Effector CD8-positive, alpha-beta T cell (primary cell): ENCODE results near the gene EXO5.
"Not testable (repeated sequence)": the region's sequence is repeated elsewhere in the genome, so short reads cannot be mapped to it uniquely, and the experiment has no call there.

Experiments
- DNase-seq: peaks from one replicate; lab custom pipeline; 2025; lab: John Stamatoyannopoulos, UW
- total RNA-seq, 4 experiments: gene quantifications; one replicate each; lab custom pipeline; 2026; lab: John Stamatoyannopoulos, UW

Gene EXO5, protein sequence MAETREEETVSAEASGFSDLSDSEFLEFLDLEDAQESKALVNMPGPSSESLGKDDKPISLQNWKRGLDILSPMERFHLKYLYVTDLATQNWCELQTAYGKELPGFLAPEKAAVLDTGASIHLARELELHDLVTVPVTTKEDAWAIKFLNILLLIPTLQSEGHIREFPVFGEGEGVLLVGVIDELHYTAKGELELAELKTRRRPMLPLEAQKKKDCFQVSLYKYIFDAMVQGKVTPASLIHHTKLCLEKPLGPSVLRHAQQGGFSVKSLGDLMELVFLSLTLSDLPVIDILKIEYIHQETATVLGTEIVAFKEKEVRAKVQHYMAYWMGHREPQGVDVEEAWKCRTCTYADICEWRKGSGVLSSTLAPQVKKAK
- 17.3 to 31.3 (median 23.9) reads per million in 4 experiments for total RNA-seq

DNA sequence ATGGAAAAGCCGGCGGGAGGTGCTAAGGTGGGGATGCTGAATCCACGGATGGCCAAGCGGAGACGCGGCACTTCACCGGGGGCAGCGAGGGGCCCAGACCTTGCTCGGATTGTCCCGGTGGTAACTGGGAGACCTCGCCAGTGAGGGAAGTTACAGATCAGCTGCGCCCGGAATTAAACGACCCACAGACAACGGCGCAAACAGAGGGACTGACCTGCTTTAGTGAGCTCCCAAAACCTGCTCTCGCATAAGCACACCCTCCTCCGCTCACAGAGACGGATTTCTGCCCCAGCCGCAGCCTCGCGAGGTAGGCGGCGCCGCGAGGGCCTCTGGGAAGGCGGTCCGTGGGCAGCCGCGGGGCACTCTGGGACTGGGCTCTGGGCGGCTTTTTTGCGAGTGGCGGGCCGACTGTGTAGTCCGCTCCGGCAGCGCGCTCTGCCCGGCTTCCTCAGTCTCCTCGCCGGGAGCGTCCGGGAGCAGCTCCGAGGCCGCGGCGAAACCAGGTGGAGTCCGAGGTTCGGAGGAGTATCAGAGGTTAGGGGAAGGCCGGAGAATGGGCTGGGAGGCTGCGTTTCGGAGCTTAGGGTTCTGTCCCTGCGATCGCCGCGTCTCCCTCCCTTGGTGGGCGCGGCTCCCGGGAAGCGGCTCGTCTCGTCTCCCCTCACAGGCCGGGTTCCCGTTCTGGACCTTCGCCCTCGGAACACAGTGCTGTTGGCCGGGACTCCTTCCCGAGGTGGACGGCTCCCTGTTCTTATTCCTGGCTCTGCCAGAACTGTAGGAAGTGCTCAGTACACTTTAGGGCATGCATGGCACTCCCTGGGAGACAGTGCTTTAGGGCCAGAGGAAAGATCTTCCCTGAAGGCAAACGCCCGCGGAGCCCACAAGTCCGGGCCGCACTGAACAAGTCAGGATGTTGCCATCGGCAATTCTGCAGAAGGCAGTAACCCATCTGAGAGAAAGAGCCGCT is at the start of gene EXO5:
Gene EXO5 (plus strand): TSS at position 393 of the 967 bp plus-strand sequence. CDS start 5,778 bp downstream, outside the sequence.
- DNase-seq = peak; percentile 60

DNA sequence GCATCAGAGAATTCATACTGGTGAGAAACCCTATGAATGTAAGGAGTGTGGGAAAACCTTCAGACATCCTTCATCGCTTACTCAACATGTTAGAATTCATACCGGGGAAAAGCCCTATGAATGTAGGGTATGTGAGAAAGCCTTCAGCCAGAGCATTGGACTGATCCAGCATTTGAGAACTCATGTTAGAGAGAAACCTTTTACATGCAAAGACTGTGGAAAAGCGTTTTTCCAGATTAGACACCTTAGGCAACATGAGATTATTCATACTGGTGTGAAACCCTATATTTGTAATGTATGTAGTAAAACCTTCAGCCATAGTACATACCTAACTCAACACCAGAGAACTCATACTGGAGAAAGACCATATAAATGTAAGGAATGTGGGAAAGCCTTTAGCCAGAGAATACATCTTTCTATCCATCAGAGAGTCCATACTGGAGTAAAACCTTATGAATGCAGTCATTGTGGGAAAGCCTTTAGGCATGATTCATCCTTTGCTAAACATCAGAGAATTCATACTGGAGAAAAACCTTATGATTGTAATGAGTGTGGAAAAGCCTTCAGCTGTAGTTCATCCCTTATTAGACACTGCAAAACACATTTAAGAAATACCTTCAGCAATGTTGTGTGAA is 45.5 kb upstream of the EXO5 start:
- no peak for DNase-seq

DNA sequence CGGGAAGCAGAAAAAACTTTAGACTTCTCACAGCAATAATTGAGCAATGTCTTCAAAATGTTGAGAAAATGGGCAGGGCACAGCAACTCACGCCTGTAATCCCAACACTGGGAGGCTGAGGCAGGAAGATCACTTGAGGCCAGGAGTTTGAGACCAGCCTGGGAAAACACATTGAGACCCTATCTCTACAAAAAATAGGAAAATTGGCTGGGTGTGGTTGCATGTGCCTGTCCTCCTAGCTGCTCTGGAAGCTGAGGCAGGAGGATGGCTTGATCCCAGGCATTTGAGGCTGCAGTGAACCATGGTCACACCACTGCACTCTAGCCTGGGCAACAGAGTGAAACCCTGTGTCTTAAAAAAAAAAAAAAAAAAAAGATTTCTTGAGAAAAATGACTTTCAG is 39.2 kb upstream of the EXO5 start:
- DNase-seq = no peak

DNA sequence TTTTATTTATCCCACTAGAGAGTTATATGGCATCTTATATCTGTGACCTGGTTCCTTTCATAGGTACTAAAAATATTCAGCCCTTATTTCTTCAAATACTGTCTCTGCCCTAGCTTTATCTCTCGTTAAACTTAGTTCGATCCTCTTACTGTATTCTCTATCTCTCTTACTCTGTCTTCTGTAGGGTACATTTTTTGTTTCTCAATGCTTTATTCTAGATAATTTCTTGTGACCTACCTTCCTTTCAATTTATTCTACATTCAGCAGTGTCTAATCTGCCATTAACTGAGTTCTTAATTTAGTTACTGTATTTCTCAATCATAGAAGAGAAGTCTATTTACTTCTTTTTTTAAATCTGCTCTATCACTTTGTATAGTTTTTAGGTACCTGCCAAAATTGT is 33.3 kb upstream of the EXO5 start:
- DNase-seq = no peak

DNA sequence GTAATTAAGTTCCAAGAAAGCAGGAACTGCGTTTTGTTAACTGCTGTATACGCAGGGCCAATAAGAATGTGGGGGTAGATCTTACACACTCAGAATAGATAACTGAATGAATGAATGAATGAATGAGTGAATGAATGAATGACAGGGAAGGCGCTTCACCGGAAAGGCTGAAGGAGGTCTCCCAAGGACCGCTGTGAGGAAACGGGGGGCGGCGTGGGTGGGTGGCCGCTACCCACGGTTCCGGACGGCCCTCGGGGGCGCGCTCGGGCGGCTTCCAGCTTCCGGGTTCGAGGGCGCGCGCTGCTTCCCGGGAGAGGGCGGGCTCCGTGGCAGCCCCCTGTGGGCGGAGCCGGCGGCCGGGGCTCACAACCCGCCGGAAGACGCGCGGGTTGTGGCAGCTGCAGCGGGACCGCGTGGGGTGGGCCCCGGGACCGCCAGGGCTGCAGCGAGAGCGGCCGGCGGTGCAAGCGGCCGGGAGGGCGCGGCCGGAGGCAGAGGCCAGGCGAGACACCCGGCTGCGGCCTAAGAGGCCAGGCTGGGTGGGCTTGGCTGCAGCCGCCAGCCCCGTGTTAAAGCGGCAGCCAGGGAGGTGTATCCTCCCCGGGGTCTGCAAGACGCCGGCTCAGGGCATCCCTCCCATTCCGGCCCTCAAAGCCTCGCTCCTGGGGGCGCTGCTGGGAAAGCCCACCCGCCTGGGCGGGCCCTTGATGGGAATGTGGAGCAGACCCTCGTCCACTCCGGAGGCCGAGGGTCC is 31.5 kb upstream of the EXO5 start, which contains the start of gene ZFP69:
Gene ZFP69 (plus strand): TSS at position 367 of the 754 bp plus-strand sequence. CDS start 2,072 bp downstream, outside the sequence.
- peak; percentile 56 for DNase-seq

DNA sequence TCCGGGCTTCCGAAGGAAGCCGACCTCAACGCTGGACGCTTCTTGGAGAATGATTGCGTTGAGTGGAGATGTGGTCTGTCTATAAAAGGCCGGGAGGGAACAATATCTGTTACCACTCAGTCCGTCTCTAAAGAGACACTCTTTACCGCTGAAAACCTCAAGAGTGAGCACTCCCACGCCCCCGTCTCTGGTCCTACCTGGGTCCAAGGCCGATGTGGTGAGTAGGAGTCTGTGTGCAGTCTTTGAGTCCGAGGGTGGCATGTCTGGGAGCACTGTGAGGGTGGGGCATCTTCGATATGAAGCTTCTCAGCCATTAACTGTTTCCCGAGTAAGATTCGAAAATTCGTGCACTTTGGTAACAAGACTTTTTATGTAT is 30.9 kb upstream of the EXO5 start:
- DNase-seq = no peak

DNA sequence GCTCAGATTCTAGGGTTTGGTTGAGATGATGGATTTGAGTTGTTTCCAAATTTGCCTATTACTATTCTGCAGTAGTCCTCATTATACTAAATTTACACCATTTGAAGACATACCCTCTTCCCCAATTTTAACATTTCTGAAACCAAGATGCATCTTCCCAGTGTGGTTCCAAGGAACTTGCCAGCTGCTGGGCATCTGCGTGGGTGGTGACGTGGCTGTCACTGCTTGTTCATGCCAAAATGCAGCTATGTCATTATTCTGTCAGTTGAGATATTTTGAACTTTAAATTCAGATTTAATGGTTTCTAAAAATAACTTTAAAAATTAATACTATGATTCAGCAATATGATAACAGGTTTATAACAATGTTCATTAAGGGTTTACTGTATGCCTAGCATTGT is 30.3 kb upstream of the EXO5 start:
- no peak for DNase-seq

DNA sequence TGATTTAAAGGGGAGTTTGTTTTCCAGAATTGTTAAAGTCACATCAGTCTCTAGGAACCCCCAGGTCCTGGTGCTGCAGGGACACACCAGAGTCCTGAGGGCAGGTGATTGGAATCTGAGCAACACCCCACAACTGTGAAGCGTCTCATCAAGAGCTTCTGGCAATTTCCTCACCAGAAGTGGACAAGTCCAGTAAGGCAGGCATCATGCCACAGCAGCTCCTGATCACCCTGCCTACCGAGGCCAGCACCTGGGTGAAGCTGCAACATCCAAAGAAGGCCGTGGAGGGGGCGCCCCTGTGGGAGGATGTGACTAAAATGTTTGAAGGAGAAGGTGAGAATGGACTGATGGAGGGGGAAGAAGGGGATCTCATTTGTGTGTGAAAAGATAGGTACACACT is 29.4 kb upstream of the EXO5 start:
- DNase-seq = no peak

DNA sequence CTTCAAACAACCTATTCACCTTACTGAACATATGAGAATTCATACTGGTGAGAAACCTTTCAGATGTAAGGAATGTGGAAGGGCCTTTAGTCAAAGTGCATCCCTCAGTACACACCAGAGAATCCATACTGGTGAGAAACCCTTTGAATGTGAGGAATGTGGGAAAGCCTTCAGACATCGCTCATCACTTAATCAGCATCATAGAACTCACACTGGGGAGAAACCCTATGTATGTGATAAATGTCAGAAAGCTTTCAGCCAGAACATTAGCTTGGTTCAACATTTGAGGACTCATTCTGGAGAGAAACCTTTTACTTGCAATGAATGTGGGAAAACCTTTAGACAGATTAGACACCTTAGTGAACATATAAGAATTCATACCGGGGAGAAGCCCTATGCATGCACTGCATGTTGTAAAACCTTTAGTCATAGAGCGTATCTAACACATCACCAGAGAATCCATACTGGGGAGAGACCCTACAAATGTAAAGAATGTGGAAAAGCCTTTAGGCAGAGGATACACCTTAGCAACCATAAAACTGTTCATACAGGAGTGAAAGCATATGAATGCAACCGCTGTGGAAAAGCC is 13.2 kb upstream of the EXO5 start:
- DNase-seq = no peak

DNA sequence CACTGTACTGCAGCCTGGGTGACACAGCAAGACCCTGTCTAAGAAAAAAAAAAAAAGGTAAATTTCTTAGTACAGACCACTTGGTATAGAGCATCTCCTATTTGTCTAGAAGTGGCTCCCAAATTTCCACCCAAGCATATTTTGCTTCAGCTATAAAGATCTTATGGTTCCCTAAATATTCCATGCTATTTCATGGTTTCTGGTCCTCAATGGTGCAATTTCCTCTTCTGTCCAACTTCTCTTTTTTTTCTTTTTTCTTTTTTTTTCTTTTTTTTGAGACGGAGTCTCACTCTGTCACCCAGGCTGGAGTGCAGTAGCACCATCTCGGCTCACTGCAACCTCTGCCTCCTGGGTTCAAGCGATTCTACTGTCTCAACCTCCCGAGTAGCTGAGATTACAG is 5.9 kb upstream of the EXO5 start:
- not testable (repeated sequence) for DNase-seq

DNA sequence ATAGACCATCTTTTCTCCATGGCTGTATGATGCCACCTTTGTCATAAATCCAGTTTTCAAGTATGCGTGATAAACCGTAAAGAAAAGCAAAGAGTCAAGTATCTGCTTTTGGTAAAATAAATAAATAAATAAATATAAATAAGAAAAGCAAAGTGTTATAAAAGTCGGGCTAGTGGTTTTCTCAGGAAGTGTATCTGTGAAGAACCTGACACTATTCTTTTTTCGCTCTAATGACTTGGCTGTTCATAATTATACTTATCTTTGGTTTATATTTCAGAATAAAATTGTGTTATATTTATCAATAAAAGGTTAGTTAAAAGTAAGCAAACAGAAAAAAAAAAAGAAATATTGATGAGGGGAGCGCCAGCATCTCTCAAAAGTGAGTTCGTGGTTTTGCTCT is 594 bp upstream of the EXO5 start:
- no peak for DNase-seq

DNA sequence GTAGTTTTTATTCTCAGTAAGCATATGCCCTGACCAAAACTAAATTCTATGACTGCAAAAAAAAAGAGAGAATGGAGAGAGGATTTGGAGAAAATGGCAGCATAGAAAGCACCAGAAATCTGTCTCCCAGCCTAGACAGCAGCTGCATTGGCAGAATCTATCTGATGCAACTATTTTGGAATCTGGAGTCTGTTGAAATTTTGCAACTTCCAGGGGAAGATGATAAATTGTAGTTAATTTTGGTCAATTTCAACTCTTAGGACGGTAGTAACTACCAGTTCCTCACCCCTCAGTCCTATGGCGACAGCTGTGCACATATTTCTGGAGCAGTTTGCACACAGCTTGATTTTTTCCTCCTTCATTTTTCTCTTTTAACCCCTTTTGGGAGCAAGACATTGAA is 10.9 kb downstream of the EXO5 start:
- no peak for DNase-seq

DNA sequence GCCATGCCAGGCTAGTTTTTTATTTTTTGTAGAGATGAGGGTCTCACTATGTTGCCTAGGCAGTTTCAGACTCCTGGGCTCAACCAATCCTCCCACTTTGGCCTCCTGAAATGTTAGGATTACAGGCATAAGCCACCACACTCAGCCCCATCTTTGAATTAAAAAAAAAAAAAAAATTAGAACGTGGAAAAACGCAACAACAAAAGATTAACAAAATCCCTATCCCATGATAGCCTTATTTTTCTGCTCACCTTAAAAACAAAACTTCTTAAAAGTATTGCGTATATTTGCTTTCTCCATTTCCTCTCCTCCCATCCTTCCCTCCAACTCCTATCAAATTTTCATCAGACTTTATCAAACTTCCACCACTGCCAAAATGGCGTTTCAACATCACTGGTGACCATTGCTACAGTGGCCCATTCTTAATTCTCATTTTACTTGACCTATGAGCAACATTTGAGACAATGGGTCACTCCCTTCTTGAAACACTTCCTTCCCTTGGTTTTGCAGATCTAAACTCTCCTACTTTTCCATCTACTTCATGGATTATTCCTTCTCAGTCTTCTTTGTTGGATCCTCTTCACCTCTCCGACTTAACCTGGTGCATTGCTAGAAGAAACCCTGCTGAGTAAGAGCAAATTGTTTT is 22.3 kb downstream of the EXO5 start:
- no peak for DNase-seq

DNA sequence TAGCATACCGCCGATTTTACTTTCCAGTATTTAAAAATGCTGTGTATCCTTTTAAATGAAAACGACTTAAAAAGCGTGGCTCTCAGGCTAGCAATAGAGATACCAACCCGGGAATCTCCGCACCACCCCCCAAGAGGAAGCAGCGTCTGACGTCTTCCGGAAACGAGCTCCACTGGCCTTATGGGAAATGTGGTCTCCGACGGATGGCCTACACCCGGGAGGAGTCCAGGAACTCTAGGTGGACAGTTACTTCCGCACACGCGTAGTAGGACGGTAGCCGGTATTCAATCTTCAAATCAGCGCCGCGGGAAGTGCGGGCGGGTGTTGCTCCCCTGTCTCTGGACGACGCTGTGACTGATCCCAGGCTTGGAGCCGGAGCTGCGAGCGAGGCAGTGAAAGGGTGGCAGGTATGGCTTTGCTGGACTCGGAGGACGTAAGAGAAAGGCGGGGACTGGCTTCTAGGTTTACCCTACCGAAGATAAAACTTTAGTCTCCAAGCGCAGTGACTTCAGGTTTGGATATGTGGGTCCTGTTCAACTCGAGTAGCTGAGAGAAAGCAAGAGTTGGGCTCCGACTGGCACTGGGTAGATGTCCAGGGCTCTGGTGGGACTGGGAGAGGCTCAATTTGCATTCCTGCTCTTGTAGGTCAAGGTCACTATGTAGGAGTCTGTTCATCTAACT is 23.0 kb downstream of the EXO5 start, which contains the start of gene ZNF684:
Gene ZNF684 (plus strand): TSS at position 257 of the 681 bp plus-strand sequence. CDS start 1,530 bp downstream, outside the sequence.
- DNase-seq = peak; percentile 75

DNA sequence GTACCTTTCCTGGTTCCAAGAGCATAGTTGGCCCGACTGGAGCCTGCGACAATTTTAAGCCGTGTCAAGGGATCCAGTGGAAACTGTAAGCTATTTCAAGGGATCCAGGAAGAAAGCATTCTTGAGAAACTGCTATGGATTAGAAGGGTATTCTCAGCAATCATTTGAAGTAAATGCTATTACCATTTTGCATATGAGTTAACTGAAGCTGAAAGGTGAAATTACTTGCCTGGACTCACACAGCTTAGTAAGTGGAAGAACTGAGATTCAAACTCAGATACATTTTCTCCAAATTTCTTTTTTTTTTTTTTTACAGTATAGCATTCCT is 23.5 kb downstream of the EXO5 start:
- no peak for DNase-seq

DNA sequence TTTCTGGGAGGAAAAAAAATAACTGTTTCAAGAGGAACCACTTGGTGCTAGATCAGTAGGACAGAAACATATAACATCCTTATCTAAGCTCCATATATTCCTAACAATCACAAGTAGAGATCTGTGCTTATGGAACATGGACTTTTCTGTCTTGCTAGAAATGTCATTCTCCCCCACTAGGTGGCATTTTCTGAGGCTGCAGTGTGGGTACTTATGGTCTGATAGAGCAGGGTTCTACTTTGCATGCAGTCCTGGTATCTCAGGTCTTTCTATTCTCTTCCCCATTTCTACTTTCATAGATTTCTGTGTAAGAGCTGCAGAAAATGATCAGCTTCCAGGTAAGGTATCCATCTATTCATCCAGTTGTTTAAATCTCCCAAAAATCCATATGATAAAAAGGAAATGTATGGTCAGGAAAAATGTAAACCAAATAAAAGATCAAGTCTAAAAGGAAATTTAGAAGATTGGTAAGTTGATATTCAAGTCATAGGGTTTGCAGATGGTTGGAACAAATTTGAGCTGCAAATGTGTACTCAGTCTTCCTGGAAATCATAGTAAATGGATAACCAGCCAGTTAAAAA is 24.4 kb downstream of the EXO5 start:
- no peak for DNase-seq

DNA sequence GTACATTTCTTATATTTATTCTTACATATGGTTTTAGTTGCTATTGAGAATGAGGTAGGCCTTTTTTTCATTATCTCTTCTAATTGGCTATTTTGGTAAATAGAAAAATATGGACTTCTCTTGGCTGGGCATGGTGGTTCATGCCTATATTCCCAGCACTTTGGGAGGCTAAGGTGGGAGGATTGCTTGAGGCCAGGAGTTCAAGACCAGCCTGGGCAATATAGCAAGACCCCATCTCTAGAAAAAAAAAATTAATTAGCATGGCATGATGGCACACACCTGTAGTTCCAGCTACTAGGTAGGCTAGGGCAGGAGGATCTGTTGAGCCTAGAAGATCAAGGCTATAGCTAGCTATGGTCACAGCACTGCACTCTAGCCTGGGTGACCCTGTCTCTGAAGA is 26.0 kb downstream of the EXO5 start:
- no peak for DNase-seq

DNA sequence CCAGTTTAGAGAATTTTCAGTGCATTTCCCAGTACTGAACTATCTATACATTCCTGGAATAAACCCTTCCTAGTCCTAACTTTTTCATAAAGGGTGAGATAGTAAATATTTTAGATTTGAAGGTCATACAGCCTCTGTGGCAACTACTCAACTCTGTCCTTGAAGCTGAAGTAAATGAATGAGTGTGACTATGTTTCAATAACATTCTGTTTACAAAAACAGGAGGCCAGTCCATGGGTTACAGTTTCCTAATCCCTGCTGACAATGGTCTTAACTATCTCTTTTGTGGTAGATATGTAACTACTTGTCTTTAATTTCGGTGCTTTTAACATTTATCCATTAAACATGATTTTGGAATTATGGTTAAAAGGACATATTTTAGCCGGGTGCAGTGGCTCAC is 27.2 kb downstream of the EXO5 start:
- DNase-seq = no peak

DNA sequence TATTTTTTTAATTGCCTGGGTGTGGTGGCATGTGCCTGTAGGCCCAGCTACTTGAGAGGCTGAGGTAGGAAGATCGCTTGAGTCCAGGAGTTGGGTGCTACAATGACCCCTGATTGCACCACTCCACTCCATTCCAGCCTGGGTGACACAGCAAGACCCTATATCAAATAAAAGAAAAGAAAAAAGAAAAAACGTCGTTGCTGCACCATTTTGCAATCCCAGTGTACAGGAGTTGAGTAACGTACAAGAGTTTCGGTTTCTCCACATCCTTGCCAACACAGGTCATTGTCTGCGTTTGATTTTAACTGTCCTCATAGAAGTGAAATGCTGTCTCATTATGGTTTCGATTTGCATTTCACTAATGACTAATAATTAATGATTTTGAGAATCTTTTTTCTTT is 30.8 kb downstream of the EXO5 start:
- DNase-seq = no peak

DNA sequence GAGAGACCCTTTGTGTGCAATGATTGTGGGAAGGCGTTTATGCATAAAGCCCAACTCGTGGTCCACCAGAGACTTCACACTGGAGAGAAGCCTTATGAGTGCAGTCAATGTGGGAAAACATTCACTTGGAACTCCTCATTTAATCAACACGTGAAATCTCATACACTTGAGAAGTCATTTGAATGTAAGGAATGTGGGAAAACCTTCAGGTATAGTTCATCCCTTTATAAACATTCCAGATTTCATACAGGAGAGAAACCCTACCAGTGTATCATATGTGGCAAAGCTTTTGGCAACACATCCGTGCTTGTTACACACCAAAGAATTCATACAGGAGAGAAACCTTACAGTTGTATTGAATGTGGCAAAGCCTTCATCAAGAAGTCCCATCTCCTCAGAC is 38.4 kb downstream of the EXO5 start:
- DNase-seq = no peak
